Central memory CD4-positive, alpha-beta T cell (primary cell): ENCODE results near the gene UPK3A.
A peak's percentile ranks its signal among the peaks of the same experiment; 100 is the strongest.

Experiments used
- DNase-seq: peaks from one replicate; pipeline ENCODE4 v3.0.0; 2022

Gene UPK3A

GRCh38 chr22:45332001-45332400 lies 47.3 kb downstream of the UPK3A start:
- DNase-seq, result no peak

DNA sequence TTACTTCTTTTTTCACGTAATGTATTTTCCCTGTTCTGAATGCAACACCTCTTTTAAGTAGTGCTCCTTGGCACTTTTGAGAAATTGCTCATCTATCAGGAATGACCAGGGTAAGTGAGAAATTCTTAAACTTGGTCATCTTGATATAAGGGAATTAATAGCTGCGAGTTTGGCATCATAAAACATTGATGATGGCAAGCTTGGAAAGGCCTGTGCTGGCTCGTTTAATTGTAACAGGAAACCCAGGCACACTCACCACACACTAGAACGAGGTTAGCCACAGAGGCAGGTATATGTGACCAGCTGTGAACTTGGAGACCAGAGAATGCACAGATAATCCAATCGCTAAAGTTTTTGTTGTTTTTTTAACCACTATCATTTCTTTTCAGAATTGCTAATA lies 49.3 kb downstream of the UPK3A start:
- no peak for DNase-seq

DNA sequence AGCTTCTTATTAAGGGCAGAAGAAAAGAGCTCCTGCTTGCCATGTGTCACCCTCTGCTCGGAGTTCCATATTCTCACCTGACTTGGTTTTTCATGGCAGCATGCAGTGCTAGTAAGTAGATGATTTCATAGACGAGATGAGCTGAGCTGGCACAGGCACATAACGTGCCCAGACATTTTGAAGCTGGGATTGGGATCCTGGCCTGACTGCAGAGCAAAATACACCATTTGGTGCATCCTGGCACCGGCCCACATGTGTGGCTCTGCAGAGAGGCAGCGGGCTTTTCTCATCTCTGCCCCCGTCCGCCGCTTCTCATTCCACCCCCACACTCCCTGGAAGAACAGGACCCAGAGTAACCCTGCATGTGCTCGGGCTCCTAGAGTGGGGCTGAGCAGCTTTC lies 49.8 kb downstream of the UPK3A start:
- DNase-seq, result no peak

- DNase-seq, result no peak
Observed at GRCh38 chr22:45335021-45335818, 50.5 kb downstream of the UPK3A start.

- DNase-seq, result no peak
Observed at GRCh38 chr22:45335854-45336522, 51.2 kb downstream of the UPK3A start.

DNA sequence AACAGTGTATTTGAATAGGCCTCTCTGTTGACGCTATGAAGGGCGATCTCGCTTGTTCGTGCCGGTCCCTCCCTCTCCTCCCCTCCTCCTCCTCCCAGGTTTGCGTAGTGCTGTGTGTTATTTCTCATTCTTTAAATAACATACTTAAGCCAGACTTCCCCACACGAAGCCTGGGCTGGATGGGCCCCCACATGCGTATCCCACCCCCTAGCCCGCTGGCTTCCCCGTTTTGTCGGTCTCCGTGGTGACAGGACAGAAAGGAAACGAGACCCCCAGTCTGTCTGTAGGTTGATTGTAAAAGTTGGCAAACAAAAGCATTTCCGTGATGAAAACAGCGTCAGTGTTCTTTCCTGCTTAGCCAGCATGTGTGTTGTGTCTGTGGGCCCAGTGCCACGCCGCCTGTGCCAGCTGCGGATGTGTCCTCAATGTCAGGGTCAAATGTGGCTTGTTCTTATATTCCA lies 52.3 kb downstream of the UPK3A start:
- no peak for DNase-seq

GRCh38 chr22:45337536-45337935 lies 52.8 kb downstream of the UPK3A start:
- DNase-seq, result no peak

DNA sequence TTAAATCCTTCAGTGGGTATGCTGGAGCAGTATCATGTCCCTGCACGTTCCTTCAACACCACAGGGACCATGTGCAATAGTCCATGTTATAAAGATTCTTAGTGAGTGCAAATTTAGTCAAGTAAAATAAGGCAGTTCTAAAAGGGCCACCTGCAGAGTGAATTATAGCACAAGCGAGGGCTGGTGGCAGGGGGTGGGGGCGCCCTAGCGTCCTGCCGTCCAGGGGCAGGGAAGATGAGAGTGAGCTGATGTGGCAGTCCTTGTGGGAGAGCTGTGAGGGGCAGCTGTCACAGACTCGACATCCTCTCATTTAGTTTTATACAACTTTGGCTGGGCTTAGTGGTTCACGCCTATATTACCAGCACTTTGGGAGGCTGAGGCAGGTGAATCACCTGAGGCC lies 54.0 kb downstream of the UPK3A start:
- DNase-seq, result no peak

DNA sequence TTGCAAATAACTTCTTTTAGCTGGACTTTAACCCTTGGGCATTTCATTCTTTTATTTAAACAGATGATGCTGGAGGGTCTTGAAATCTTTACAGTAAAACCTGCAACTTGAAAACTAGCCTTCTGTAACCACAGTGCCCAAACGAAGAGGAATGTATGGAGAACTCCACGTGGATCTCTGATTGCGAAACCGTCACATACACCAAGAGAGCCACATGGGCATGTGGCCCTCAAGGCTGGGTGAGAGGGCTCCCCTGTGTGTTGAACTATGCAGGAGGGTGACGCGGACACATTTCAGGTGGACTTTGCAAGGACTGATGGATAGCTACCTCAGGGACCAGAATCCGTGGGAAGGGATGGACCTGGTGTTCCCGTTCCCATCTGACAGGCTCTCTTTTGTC lies 55.6 kb downstream of the UPK3A start:
- no peak for DNase-seq

GRCh38 chr22:45341498-45341897 lies 56.7 kb downstream of the UPK3A start:
- peak; percentile 44 for DNase-seq

DNA sequence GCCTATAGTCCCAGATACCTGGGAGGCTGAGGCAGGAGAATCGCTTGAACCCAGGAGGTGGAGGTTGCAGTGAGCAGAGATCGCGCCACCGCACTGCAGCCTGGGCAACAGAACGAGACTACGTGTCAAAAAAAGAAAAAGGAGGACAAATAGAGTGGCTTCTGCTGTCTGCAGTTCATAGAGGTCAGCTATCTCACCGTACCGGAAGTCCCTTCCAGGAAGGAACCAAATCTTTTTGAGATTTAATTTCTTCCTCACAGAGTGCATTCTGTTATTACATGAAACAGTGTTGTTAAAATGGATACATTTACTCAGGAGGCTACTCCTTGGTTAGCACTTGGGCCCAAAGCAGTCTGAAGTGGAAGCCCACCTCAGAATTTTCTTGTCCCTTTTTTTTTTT lies 58.4 kb downstream of the UPK3A start:
- no peak for DNase-seq

DNA sequence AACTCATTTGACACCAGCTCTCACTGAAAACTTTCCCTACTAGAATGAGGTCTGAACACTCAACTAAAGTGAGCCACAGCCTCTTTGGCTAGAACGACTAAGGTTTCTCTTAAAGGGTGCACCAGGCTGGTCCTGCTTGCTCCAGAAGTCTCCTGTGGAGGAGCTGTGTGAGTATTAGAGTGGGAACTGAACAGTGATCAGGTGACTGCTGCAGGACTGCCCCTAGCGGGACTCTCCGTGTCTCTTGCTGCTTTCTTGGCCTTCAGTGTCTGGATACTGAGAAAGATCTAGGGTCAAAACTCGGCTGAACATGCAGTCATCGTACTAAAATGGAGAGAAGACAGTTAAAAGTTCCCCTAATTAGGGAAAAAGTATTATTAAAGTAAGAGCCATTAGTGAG lies 59.6 kb downstream of the UPK3A start:
- DNase-seq, result no peak
